ENCODE results near the gene GATB.

GATB gene

DNA sequence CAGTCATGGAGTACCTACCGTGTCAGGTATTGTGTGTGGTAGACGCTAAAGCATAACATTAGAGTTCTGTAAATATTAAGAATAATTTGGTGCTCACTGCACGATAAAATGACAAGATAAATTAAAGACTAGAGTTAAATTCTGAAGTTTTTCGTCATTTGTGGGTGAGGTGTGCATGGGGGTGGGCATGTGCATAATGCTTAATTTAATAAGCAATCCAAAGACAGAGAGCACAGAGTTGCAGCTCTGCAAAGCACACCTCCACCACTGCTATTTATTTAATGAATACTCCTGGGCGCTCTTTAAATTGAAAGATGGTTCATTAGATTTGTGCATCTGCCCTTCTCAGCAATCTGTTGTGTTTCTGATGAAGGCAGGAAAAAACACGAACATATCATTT is 62.6 kb downstream of the GATB start:
- no peak for DNase-seq (ENCODE audit: low read depth)

DNA sequence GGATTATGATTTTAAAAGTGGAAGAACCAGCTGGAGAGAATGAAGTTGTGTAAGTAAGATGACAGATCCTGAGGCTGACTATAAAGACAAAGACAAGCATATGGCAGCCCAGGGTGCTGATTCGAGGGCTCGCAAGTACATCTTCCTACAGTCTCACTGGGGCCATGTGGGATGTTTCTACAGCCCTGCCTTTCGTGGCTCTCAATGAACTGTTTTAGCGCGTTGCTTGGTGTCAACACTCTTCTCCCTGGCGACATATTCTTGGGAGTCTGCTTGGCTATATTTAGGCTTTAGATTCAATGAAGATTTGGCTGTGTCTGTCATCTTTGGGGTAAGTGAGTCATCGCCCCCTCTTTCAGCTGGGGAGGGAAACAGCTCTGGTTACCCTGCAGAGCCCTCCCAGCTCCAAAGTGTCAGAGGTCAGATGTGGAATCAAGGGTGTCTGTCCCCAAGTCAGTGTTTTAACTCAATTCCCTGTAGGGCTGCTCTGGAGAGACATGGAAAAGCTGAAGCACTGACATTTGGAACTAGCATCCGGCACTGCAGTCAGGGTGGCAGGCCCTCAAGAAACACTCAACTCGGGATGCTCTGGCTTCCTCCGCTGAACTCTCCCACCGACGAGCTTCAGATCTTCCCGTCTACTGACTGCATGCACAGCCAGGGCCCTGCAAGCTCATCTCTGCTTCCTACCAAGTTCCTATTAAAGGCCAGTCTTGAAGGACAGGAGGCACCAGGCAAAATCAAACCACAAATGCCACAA is 65.7 kb downstream of the GATB start:
- DNase-seq (ENCODE audit: low read depth) = no peak

DNA sequence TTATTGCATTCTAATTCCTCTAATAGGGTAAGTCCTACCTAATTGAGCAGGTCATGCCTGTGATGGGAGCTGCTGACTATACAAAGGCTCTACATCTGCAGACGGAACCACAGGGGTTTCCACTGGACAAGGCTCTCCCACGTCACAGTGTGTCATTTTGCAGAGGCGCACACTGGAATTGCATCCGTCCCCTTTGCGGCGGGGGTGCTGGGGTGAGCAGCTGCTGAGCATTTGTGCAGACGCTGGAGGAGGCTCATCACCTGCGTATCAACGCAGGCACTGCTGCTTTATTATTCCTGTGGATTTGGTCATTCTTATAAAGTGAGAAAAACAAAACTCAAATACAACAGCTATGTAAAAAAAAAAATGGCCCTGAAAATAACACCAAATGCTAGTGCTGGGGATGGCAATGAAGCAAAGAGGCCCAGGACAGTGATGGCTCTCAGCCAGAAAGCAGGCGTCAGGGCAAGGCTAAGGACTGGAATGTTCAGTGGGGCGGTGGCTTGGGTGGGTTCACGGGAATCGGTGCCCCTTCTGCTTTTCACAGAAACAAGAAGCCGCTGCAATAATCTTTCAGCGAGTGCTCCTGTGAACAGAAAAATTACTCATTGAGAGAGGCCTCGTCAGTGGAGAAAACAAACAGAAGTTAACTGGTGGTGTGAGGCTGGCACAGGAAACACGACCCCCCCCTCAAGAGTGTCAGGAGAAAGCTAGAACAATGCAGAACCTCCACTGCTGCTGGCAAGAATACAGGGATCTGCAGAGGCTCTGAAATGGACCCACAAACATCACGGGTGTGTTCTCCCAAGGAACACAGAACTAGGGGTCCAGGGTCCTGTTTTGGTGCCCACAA is 67.8 kb downstream of the GATB start:
- no peak for DNase-seq (ENCODE audit: low read depth)

DNA sequence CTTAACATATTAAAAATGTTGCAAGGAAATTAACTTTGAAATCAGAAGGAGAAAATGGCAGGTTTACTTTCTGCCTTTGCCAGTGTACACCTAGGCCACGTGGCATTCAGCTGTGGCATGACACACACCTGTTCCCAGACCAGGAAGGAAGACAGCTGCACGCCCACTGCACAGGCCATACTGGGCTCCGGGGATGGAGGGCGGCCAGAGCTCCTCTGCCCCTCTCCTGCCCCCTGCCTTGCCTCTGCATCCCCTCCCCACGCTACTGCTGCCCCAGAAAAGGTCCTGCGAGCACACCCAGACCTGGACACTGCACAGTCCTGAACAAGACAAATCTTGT is 68.4 kb downstream of the GATB start:
- DNase-seq (ENCODE audit: low read depth) = no peak

DNA sequence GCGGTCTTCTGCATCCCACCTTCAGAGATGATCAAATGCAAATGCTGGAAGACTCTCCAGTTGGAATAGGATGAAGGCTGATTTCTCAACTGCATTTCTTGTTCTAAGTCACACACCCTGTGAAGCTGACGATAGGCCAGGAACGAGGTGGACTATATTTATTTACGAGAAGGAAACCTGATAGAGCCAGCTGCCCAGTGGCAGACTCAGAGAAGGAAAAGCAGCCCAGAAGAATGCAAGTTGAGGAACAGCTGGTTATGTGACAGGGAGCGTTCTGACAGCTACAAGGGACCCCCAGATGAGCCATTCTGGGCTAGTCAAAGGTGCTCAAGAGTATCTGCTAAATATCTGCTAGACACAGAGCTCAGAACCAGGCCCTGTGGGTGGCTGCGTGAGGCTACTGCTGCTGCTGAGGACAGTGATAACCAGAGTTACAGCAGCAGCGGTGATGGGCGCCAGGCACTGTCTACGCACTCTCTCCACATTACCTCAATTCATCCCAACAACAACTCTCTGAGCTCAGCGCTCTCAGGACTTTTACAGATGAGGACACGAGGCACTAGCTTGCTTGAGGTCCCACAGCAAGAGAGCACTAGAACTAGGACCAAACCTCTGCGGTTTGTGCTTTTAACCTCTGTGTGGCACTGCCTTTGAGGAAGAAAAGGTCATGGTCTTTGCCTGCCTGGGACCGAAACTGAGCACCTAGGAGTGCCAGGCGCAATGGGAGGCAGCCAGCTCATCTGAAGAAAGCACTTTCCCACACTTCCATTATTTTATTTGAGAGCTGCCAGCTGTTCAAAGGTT is 69.0 kb downstream of the GATB start:
- no peak for DNase-seq (ENCODE audit: low read depth)

DNA sequence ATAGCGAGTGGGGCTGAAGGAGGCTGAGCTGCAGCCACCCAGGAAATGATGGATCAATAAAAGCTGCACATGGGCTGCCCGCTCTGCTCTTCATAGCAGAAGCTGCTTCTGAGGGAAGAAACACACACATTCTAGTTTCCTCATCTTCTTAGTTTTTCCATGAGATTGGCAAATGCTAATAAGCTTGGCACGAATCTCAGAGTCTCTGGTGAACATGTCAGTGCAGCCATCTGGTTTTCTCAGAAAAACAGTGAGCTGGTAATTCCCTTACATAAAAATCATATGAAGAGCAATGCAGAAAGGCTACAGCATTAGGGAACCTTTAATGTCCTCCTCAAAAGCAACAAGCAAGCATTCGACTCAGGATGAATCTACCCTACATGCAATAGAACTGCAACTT is 69.9 kb downstream of the GATB start:
- DNase-seq (ENCODE audit: low read depth) = no peak

DNA sequence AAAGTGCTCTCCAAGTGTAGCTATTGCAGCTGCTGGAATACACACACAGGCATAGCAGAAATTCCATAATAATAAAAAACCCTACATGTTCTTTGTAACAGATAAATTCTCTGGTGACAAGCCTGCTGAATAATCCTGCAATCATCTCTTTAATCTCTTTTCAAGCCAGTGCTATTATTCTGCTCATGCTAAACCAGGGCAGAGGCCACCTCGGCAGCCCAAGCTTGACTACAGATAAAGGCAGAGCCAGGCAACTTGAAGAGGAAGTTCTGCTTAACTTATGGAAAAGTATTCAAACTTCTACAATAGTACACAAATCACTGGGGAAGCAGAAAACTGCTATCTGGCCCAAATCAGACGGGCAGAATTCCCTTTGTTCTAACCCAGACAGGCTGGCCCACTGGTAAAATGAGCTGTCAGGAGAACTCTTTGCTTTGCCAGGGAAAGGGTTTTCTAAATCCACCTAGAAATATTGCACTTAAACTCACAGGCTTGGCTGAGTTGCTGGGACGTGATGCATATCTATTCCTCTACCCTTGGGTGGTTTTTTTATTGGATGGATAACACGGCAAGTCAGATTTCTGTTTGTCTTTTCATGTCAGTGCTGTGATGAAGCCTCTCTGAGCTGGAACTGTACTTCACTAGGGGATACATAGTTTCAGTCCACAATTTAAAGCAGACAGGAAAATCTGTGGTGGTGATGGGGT is 70.5 kb downstream of the GATB start:
- no peak for DNase-seq (ENCODE audit: low read depth)

DNA sequence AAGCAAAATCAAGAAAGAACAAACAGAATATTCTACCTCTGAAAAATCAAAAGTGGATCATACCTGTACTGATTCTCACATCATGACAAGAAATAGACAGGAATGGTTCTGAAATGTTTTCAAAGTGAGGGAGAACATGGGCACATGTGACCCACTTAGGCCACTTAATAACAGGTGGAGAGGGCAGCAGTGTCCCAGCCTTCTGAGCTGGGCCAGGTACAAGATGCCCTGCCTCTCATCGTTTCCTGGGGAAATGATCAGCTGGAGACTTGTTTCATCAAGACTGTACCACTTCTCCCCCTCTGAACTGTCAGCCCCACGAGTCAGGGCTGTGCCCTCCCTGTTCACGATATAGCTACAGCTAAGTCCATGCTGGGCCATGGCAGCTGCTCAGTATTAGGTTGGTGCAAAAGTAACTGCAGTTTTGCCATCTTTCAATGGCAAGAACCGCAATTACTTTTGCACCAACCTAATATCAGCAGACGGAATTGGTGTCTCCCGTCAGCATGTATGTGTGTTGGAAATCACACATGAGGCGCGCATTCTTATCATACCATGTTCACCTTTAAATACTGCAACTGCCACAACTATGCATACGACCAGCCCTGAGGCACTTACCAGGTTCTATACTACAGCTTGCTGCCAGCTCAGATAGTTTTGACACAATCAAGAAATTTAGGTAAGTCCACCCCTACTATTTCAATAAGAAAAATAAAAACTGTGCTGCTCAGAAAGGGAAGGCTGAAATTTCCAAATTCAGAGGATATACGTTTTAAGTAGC is 71.4 kb downstream of the GATB start:
- DNase-seq (ENCODE audit: low read depth) = no peak

DNA sequence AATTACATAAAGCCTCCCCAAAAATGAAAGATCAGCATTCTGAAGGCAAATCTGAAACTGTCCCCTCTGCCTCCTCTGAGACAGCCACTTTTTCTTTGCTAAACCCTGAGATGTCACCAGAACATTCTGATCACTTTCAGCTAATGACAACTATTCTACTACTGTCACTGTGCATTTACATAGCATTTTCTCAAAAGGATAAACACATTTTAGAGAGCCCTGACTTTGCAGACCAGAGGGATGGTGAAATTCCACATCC is 72.1 kb downstream of the GATB start:
- DNase-seq (ENCODE audit: low read depth) = no peak

DNA sequence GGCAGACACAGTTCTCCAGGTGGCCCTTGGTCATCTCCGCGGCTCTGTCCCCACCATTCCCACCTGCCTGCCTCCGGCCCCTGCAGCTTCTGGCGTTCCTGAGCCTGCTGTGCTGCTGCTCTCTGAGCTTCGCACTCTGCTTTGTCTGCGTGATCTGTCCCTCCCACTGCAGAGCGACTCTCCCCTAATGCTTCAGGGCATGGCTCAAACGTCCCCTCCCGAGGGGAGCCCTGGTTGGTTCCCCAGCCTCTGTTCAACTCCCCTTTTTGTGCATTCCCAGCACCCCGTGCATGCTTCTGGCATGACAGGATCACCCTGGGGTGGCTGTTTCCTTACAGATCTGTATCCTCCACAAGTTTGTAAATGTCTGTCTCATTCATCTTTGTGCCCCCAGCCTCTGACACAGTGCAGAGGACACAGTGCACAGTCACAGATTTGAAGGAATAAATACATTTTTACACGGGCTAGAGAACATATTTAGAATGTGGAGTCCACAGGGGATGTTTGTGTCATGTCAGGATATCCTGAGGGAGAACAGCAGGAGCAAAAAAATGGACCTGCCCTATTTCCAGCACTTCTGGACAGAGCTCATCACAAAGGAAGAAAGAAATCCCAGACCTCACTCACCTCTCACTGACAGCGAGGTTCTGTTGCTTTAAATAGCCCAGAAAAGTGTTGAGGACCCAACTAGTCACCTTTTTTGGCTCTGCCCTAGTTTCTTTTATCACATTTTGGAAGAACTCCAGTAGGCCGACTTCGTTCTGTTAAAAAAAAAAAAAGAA is 72.6 kb downstream of the GATB start:
- DNase-seq (ENCODE audit: low read depth) = no peak

DNA sequence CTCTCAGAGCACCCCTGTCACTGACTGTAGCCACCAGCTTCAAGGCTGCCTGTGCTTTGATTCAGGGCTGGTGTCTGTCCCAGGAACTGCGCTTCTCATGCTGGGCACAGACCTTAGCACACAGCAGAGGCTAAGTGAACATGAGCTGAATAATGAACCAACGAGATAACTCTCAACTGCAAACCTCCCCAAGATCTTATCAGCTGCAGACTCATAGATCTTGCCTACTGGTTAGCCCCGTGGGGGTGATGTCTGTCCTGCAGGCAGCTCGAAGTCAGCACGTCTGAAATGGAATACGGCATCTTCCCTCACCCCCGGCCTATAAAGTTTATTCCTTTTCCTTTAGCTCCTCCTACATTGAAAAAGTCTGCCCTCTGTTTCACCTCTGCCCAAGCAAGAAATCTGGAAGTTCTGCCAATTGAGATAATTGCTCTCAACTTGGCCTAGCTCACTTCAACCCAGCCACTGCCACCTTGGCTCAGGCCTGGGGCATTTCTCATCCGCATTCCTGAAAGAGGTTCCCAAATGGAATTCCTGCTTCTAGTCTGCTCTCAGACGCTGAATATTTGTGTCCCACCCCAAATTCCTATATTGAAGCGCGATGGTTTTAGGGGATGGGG is 73.7 kb downstream of the GATB start:
- no peak for DNase-seq (ENCODE audit: low read depth)

DNA sequence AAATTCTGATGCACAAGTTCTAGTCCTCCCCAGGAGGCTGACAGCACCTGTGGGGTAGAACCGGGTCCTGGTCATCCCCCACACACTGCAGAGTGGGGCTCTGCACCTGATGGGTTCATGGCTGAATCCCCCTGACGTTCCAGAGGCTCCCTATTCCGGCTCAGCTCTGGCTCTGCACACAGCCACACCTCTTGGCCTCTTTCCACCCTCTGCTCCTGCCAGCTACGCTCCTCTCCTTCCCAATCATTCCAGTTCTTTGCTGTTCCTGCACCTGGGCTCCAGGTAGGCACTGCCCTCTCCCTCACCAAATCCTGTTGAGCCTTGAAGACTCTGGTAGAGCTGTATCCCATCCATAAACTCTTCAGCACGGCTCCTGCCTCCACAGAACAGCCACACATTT is 75.5 kb downstream of the GATB start:
- no peak for DNase-seq (ENCODE audit: low read depth)

DNA sequence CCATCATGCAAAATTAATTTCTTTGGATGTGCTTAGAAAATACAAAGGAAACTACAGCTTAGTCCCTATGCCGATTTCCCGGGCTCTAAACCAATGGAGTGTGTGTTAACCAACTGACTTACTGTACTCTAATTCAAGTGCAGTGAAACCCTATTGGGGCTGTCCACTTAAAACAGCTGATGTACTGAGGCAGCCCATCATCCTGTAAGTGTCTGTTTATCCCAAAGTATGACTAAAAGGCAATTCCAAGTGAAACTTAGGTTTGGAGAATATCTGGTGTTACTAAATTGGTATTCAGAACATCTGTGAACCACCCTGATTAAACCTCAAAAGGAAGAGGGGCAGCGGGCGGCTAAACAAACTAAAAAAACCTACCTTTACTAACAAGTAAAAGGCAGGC is 79.7 kb downstream of the GATB start:
- no peak for DNase-seq (ENCODE audit: low read depth)

DNA sequence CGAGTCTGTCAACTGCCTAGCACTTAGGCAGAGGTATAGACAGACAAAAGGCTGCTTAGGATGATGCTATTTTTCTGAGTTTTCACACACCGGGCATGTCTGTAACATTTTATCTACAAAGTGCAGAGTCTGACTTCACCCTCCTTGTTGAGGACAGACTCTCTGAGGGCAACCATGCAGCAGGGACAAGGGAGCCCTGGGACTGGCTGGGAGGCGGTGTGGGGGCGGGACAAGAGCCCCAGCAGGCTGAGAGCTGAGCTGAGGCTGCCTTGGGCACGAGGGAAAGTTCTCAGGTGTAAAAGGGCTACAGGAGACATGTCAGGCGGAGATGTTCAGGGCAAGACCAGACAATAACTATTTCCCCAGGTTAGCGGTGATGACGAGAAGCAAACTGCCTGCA is 81.6 kb downstream of the GATB start:
- DNase-seq (ENCODE audit: low read depth) = no peak

DNA sequence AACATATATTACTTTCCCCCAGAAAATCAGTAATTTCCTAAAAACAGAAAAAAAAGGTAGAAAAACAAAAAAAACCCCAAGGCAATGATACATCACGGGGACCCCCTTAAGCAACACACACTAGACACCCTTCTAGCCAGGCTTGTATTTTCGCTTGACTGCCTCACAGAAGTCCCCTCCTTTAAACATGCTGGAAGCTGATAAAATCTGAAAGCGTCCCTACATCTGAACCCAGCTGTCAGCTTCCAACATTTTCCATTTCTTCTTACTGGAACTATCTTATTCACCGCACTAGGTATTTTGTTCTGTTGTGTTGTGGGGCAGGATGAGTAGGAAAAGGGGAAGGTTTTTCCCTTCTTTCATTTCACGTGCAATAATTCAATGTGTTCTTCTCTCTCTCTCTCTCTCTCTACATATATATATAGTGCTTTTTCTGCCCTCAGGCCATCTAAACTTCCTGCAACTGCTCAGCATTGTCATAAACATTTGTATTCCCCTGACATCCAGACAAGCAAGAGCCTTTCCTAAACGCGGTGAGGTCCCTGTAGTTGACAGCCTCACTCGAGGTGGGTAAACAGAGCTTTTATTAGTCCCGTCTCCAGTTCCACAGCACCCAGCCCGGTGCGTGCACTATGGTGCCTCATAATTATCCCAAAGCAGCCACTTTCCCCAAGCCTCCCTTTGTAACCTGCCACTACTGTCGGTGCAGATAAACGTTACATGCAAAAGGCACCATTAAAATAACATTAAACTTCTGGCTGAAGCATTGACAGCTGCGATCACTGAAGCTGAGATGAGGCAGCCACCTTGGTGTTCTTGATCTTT is 82.5 kb downstream of the GATB start:
- DNase-seq (ENCODE audit: low read depth) = no peak

DNA sequence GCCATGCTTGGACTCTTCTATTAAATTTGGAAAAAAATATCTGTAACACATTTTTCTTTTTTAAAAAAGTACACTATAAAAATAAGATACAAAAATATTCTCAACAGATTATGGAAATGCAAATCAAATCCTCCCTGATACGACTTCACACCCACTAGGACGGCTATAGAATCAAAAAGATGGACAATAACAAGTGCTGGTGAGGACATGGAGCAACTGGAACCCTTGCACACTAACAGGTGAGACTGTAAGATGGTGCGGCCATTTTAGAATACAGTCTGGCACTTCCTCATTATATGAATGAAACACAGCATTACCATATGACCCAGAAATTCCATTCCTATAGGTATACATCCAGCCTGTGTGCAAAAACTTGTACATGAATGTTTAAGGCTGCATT is 83.6 kb downstream of the GATB start:
- DNase-seq (ENCODE audit: low read depth) = no peak

DNA sequence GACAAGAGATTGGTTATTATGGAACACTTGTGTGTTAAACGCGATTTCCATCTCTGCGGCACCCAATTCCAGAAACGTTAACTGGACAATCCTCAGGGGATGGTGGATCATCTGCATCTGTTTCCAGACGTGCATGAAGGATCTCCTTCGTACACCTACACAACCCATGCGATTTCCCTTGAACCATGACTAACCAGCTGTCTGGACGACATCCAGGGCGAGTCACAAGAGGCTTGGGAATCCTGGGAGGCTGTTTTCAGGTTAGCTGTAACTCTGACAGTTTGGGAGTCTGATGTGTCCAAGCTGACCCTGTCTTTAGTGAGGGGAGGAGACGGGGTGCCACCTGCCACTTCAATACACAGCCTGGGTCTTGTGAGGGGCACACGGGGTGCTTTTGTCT is 84.5 kb downstream of the GATB start:
- DNase-seq (ENCODE audit: low read depth) = no peak

DNA sequence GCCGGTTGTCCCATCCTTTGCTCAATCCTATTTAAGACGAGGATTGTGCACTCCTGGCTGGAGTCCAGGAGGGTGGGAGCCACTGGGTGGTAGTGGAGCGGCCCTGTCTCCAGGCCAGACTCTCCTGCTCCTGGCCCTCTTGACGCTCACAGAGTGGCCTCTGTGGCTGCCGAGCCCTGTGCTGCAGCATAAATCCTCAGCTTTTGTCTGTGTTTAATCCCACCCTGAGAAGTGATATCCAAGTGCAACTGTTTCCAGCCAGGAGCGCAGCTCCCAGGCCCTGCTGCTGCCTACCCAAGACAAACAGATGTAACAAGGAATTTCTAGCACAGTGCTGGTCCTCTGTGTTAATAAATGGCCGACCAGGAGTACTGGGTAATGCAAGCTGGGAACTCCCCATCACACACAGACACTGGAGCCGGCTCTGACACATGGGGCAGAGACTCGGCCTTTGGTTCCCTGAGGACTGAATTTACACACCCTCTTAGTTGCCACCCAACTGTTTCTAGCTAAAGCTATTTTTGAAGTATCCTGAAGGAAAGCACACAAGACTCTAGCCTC is 85.3 kb downstream of the GATB start:
- no peak for DNase-seq (ENCODE audit: low read depth)

DNA sequence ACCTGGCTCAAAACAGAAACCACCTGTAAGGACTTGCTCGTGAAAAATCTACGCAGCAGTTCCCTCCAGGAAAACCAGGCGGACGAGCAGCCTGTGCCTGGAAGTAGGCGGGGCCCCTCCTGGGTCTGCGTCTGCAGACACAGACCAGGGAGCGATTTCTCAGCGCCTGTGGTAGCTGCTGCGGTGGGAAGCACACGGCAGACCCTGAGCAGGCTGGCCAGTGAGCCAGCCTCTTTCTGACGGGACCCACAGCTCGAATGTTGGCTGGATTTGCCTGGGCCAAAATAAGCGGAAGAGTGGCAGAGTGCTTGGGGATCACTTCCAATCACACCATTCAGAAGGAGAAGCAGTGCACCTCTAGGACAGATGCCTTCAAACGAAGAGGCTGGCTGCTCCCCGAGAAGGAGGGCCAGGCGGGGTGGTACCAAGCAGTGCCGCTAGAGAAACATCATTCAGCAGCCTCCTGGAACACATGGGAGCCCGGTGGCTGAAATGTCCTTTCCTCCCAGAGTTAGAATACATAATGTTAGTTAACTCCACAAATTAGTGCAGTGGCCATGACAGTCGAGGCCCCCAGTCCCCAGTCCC is 85.9 kb downstream of the GATB start:
- no peak for DNase-seq (ENCODE audit: low read depth)
